PC-3 (cell line): ENCODE data around the gene GPBAR1.

Source experiments
- CTCF ChIP-seq: fragments of 300-600 bp; sonication (generic); conservative IDR thresholded peaks from 2 replicates; pipeline ENCODE4 v1.5.1; 2017; ENCODE audit warnings: antibody characterized with exemption, low read depth, mild to moderate bottlenecking, low read length
- EZH2 ChIP-seq: fragments of 300-600 bp; sonication (generic); IDR thresholded peaks from one replicate; pipeline ENCODE4 v1.6.1; 2017; ENCODE audit warnings: antibody characterized with exemption, mild to moderate bottlenecking, low read length; ENCODE audit not compliant: unreplicated experiment
- EZH2phosphoT487 ChIP-seq: fragments of 300-600 bp; sonication (generic); IDR thresholded peaks from 2 replicates; pipeline ENCODE4 v1.6.1; 2018; ENCODE audit warnings: mild to moderate bottlenecking, antibody characterized with exemption, low read length, borderline replicate concordance

DNA sequence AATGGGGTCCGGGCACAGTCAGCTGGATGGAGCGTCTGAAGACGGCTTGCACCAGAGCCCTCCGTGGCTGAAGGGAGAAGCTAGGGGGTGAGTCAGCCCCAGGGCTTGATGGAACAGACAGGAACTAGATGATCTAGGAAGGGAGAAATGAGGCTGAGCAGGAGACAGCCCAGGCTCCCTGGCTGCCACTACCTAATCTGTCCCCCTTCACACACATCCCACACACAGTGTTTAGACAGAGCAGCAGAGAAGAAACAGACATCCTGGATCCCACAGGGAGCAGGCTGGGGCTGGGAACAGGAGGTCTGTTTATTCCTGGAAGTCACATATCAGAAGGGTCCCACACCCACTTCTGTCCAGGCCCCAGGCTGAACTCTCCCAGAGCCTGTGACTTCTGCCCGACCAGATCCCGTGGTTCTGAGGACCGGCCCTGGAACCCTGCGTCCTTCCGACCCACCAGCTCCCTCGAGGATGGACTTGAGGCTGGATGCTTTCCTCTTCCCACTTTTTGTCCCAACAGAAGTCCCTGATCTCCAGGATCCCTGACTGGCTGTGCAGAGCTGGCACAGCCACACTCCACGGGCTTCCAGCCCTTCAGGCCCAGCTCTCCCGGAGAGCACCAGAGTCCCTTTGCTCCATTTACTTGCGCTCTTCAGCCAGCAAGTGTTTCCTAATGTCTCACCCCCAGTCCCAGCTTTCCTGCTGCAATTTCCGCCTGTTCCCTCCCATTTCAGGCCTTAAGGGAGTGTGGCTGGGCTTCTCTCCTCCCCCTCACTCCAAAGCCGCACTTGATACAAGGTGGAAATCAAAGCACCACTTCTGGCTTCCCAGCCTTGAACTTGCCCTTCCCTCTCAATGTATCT, 1.5 kb upstream of the GPBAR1 start:
- TF ChIP-seq CTCF (no peak), EZH2 (no peak), EZH2phosphoT487 (no peak)
